Germinal center (tissue), 1 donor: ENCODE data around the gene S100A2.
"Not testable (repeated sequence)": the region's sequence is repeated elsewhere in the genome, so short reads cannot be mapped to it uniquely, and the experiment has no call there.

Experiments
- DNase-seq: peaks from one replicate; pipeline ENCODE4 v3.0.0; 2012; ENCODE audit warnings: mixed read lengths, low spot score

The S100A2 gene

GRCh38 chr1:153588482-153588881 lies 22.8 kb upstream of the S100A2 start:
- DNase-seq = no peak

DNA sequence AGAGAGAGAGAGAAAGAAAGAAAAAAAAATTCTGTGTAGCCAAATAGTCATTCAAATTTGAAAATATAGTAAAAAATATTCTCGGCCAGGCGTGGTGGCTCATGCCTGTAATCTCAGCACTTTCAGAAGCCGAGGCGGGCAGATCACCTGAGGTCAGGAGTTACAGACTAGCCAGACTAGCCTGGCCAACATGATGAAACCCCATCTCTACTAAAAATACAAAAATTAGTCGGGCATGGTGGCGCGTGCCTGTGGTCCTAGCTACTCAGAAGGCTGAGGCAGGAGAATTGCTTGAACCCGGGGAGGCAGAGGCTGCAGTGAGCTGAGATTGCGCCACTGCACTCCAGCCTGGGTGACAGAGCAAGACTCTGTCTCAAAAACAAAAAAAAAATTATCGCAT lies 22.4 kb upstream of the S100A2 start:
- DNase-seq = not testable (repeated sequence)

DNA sequence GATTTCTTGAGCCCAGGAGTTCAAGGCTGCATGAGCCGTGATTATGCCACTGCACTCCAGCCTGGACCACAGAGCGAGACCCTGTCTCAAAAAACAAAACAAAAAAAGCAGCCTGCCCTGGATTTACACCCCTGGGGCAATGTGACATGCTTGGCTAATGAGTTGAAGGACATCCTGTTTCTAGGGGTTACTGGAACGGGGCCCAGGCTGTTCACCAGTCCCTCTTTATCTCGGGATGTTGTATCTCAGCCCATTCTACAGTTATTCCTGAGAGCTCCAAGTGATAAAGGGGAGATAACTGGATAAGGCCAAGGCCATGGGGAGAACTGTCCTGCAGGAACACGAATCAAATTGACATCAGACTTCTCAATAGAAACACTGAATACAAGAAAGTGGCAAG lies 21.7 kb upstream of the S100A2 start:
- no peak for DNase-seq

GRCh38 chr1:153586347-153586746 lies 20.7 kb upstream of the S100A2 start:
- no peak for DNase-seq

GRCh38 chr1:153585006-153585405 lies 19.4 kb upstream of the S100A2 start:
- no peak for DNase-seq

- DNase-seq = no peak
Observed at GRCh38 chr1:153583976-153584375, 18.3 kb upstream of the S100A2 start.

- DNase-seq = not testable (repeated sequence)
Observed at GRCh38 chr1:153583514-153583913, 17.9 kb upstream of the S100A2 start.

GRCh38 chr1:153582836-153583235 lies 17.2 kb upstream of the S100A2 start:
- not testable (repeated sequence) for DNase-seq

DNA sequence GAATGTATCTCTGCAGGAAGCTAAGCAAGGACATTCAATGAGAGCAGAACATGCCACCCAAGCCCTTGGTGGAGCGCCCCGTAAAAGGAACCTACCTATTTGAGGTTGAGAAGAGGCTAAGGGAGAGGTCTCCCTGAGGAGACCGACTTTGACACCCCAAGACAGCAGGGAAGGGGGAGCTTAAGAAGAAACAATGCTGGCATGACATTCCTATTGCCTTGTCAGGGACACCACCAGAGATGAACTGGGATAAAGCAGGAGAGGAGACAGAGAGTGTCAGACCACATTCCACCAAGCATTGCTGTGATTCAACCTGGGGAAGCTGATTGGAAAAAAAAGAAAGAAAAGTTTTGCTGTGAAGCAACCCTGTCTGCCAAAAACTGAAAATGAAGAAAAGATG lies 13.3 kb upstream of the S100A2 start:
- no peak for DNase-seq

GRCh38 chr1:153578490-153578889 lies 12.8 kb upstream of the S100A2 start:
- no peak for DNase-seq

- DNase-seq = no peak
Observed at GRCh38 chr1:153577624-153578051, 12.0 kb upstream of the S100A2 start.

DNA sequence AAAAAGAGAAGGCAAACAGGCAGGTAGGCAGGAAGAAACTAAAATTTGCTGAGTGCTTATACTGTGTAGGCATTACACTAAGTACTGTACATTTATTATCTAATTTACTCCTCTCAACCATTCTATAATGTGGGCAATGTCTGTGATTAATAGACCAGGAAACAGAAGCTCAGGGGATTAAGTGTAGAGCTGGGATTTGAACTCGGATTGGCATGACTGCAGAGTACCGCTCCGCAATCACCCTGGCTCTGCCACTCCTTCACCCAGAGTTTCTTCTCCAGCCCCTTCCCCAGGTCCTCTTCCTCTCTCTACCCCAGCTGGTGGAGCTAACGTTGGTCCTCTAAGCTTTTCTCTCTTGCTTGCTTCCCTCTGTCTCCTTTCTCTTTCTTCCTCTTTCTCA lies 11.5 kb upstream of the S100A2 start:
- DNase-seq = no peak

DNA sequence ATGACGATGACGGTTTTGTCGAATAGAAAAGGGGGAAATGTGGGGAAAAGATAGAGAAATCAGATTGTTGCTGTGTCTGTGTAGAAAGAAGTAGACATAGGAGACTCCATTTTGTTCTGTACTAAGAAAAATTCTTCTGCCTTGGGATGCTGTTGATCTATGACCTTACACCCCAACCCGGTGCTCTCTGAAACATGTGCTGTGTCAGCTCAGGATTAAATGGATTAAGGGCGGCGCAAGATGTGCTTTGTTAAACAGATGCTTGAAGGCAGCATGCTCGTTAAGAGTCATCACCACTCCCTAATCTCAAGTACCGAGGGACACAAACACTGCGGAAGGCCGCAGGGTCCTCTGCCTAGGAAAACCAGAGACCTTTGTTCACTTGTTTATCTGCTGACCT lies 9.9 kb upstream of the S100A2 start:
- DNase-seq = not testable (repeated sequence)

- not testable (repeated sequence) for DNase-seq
Observed at GRCh38 chr1:153575081-153575491, 9.4 kb upstream of the S100A2 start.

DNA sequence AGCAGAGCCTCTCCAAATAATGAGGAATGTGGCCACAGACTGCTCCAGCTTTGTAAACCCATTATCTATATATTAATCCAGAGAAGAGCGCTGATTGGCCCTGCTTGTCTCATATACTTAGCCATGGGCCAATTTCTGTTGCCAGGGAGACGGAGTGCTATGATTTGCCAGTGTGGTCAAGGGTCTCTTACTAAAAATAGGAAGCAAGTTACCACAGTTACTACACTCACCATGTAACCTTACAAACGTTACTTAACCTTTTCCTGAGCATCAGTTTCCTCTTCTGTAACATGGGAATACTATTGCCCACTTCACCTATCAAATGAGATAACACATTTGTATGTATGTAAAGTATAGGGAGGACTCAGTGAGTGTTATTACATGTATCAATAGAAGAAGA lies 7.7 kb upstream of the S100A2 start:
- DNase-seq = no peak

DNA sequence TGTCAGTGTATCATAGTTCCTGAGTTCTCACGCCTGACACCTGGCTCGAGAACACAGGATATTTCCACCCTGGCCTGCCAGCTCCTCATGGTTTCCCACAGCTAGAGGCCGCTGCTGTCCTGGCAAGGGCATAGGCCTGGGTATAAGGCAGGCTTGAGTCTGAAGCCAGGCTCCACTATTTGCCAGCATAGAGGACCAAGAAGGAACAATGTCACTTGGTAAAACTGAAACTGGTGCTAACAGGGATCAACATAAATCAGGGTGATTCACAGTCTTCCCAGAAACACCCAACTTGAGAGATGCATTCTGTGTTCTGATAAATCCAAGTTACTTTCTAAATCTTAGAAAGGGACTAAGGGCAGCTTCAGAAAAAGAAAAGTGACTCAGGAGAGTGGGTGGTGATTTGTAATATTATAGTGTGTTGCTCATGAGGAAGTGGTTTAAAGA lies 6.9 kb upstream of the S100A2 start:
- DNase-seq = peak; percentile 58

- no peak for DNase-seq
Observed at GRCh38 chr1:153571706-153572105, 6.1 kb upstream of the S100A2 start.

GRCh38 chr1:153570874-153571273 lies 5.2 kb upstream of the S100A2 start:
- no peak for DNase-seq

GRCh38 chr1:153569465-153569864 lies 3.8 kb upstream of the S100A2 start:
- no peak for DNase-seq

GRCh38 chr1:153568367-153569099 lies 2.9 kb upstream of the S100A2 start:
- peak; percentile 88 for DNase-seq

GRCh38 chr1:153567621-153568366 lies 2.1 kb upstream of the S100A2 start:
- no peak for DNase-seq

DNA sequence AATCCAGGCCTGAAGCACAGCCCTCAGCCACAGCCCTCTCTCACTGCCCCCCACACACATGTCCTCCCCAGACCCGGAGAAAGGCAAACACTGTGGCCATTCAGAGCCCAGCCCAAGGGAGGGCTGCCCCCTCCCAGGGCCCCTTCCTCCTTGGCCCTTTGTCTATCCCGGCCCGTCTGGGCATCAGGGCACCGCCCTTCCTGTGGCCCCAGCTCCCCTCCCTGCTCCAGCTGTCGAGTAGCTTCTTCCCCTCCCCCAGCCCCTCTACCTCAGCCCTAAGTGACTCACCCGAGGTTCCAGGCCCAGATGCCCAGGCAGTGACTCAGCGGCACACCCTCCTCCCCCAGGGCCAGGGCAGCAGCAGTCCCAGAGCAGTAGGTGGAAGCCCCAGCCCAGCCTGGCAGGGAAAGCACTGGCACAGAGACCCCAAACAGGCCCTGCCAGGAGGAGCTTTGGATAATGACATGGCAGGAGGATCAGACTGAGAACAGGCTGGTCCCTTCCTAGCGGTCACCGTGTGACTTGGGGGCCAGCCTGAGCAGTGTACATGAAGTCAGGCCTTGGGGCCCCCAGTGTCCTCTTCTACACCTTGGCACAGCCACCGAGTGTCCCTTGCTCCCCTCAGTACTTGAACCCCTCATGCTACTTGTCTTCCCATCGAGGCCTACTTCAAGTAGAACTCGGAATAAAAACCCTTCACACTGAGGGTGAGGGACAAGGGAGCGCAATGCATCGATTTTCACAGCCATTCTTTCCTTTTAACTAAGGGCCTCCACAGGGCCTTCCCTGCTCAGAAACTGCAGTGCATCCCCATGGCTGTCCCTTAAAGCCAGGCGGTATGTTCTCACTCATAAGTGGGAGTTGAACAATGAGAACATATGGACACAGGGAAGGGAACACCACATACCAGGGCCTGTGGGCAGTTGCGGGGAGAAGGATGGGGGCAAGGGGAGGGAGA lies 1.0 kb upstream of the S100A2 start:
- DNase-seq = no peak
